Gastrocnemius medialis (tissue), 4 donors: ENCODE results near the gene ZNF33A.
A peak's percentile ranks its signal among the peaks of the same experiment; 100 is the strongest.

Experiments used
- CTCF ChIP-seq, 5 experiments: fragments of 450-650 bp in 3 of 5; fragments of 200-600 bp in 2 of 5; sonication (generic) in 2 of 5; IDR thresholded peaks in 4 of 5; conservative IDR thresholded peaks in 1 of 5; 1 replicate in 4 of 5; 2 replicates in 1 of 5; pipeline ENCODE4 v1.5.1; 2016 to 2019; ENCODE audit warnings: antibody characterized with exemption in 5 of 5, mild to moderate bottlenecking in 3 of 5, moderate library complexity in 3 of 5
- POLR2A ChIP-seq, 2 donors: fragments of 450-650 bp; IDR thresholded peaks; one replicate each; pipeline ENCODE4 v1.6.1; 2017; ENCODE audit warnings: antibody characterized with exemption in 2 of 2, mild to moderate bottlenecking in 2 of 2, moderate library complexity in 2 of 2

GRCh38 chr10:38094158-38094926, 83.9 kb downstream of the ZNF33A start, which contains the start of gene ZNF37A:
- TF ChIP-seq POLR2A (IDR thresholded peaks at IDR 0.05) (peak; percentile 56 to 83), CTCF (IDR thresholded peaks at IDR 0.05 in 4 of 5, conservative IDR thresholded peaks at IDR 0.05 in 1 of 5) (no peak)
